Activated gamma-delta T cell treated with anti-CD3 and anti-CD28 coated beads, Interleukin-2, amount 50 U/mL, for 16 hours (primary cell): ENCODE data around the gene APOE.
"Not testable (repeated sequence)": the region's sequence is repeated elsewhere in the genome, so short reads cannot be mapped to it uniquely, and the experiment has no call there.

Experiments
- DNase-seq: peaks from one replicate; pipeline ENCODE4 v3.0.0-alpha.2; 2020; ENCODE audit warnings: low read depth

The APOE gene

DNA sequence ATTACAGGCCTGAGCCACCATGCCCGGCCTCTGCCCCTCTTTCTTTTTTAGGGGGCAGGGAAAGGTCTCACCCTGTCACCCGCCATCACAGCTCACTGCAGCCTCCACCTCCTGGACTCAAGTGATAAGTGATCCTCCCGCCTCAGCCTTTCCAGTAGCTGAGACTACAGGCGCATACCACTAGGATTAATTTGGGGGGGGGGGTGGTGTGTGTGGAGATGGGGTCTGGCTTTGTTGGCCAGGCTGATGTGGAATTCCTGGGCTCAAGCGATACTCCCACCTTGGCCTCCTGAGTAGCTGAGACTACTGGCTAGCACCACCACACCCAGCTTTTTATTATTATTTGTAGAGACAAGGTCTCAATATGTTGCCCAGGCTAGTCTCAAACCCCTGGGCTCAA, 4.2 kb downstream of the APOE start:
- no peak for DNase-seq

GRCh38 chr19:44911896-44912295, 6.3 kb downstream of the APOE start:
- not testable (repeated sequence) for DNase-seq

DNA sequence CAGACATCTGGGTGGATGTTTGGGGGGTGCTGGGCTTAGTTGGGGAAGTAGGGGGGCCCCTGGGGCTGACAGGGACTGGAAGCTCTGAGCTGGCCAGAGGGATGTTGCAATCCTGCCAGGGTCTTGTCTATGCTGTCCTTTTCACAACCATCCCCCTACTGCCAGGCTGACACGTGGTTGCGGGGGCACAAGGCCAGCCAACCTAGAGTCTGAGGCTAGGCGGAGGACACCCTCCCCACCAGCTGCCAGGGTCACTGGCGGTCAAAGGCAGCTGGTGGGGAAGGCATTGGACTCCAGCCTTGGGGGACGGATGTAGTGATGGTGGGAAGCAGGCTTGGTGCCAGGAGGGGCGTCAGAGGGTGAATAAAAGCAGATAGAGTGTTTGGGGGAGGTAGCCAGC, 7.3 kb downstream of the APOE start:
- no peak for DNase-seq

DNA sequence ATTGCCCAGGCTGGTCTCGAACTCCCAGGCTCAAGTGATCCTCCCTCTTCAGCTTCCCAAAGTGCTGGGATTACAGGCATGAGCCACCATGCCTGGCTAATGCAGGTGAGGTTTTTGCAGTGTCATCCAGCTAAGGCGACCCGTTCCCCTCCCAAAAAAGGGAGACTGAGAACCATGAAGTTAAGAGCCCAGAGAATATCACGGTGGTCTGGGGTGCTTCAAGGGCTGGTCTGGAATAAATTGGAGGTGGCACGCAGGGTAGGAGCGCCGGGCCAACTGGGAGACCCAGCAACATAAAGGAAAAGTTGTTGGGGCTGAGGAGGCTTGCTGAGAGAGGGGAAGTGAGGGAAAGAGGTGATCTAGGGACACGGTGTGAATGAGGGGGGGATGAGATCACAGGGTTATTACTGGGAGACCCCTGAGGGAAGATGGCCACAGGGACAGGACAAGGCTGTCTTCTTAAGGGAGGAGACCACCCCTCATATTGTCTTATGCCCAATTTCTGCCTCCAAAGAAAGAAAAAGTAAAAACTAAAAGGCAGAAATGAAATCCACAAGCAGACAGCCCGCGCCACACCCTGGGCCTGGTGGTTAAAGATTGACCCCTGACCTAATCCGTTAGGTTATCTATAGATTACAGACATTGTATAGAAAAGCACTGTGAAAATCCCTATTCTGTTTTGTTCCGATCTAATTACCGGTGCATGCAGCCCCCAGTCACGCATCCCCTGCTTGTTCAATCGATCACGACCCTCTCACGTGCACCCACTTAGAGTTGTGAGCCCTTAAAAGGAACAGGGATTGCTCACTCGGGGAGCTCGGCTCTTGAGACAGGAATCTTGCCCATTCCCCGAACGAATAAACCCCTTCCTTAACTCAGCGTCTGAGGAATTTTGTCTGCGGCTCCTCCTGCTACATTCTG, 8.2 kb downstream of the APOE start:
- not testable (repeated sequence) for DNase-seq

DNA sequence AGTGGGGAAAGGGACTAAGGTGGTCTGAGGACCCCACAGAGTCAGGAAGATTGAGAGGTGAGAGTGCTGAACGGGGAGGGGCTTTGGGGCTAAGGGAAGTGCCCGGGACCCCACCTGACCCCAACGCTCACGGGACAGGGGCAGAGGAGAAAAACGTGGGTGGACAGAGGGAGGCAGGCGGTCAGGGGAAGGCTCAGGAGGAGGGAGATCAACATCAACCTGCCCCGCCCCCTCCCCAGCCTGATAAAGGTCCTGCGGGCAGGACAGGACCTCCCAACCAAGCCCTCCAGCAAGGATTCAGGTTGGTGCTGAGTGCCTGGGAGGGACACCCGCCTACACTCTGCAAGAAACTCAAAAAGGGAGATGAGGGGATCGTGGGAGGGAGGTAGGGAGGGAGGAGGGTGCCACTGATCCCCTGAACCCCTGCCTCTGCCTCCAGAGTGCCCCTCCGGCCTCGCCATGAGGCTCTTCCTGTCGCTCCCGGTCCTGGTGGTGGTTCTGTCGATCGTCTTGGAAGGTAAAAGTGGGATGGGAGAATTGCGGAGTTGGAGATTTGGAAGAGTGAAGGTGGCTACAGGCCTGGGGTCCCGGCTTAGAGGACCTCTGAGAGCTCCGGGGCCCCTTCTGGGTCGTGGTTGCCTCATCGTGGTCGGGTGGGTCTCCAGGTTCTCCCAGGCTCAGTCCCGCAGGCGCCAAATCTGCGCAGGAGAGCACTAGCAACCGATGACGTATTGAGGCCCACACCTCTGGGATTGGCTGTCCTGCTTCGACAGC, 9.0 kb downstream of the APOE start, which contains the start of gene APOC1:
Gene APOC1 (plus strand): TSS at position 176 of the 774 bp plus-strand sequence. CDS start 284 bp downstream, at position 460.
- peak; percentile 52 for DNase-seq

- no peak for DNase-seq
Measured at GRCh38 chr19:44924243-44924725, 18.7 kb downstream of the APOE start.

GRCh38 chr19:44925114-44925891, 19.7 kb downstream of the APOE start:
- DNase-seq: no peak

DNA sequence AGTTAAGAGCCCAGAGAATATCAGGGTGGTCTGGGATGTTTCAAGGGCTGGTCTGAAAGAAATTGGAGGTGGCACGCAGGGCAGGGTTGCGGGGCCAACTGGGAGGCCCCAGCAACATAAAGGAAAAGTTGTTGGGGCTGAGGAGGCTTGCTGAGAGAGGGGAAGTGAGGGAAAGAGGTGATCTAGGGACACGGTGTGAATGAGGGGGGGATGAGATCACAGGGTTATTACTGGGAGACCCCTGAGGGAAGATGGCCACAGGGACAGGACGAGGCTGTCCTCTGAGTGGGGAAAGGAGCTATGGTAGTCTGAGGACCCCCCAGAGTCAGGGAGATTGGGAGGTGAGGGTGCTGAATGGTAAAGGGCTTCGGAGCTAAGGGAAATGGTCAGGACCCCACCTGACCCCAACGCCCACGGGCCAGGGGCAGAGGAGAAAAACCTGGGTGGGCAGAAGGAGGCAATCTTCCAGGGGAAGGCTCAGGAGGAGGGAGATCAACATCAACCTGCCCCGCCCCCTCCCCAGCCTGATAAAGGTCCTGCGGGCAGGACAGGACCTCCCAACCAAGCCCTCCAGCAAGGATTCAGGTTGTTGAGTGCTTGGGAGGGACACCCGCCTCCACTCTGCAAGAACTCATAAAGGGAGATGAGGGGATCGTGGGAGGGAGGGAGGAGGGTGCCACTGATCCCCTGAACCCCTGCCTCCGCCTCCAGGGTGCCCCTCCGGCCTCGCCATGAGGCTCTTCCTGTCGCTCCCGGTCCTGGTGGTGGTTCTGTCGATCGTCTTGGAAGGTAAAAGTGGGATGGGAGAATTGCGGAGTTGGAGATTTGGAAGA, 20.9 kb downstream of the APOE start:
- not testable (repeated sequence) for DNase-seq

- no peak for DNase-seq
Measured at GRCh38 chr19:44927746-44928145, 22.1 kb downstream of the APOE start.

DNA sequence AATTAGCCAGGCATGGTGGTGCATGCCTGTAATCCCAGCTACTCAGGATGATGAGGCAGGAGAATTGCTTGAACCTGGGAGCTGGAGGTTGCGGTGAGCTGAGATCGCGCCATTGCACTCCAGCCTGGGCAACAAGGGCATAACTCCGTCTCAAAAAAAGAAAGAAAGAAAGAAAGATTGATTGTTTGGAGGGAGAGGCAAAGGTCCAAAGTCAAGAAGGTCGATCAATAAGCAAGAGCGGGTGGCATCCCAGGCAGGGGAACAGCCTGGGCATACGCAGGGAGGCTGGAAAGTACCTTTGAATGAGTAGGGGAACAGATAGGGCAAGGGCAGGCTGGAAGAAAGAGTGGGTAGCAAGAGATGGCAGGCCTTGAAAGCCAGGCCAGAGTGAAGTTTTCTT, 24.5 kb downstream of the APOE start:
- DNase-seq: no peak

GRCh38 chr19:44931541-44931940, 25.9 kb downstream of the APOE start:
- DNase-seq: no peak

GRCh38 chr19:44939668-44940067, 34.1 kb downstream of the APOE start:
- DNase-seq: no peak

DNA sequence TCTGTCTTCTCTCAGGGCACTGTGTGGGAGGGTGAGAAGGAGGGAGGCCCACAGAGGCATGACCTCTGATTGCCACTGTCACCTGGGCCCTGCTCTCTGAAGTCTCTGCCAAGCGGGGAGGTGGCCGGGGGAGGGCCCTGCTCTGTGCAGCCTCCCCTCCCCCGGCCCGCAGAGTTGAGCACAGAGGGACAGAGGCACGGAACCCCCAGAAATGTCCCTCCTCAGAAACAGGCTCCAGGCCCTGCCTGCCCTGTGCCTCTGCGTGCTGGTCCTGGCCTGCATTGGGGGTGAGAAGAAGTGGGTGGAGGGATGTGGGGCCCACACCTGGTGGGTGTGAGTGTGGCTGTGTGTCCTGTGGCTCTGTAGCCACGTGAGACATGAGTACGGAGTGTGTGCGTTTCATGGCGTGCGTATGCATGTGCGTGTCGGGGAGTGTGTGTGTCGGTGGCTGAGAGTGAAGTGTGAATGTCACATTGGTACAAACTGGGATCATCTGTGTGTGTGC, 36.5 kb downstream of the APOE start, which contains the start of gene APOC4:
Gene APOC4 (plus strand): TSS at position 171 of the 505 bp plus-strand sequence. CDS start 41 bp downstream, at position 212.
- DNase-seq: no peak

DNA sequence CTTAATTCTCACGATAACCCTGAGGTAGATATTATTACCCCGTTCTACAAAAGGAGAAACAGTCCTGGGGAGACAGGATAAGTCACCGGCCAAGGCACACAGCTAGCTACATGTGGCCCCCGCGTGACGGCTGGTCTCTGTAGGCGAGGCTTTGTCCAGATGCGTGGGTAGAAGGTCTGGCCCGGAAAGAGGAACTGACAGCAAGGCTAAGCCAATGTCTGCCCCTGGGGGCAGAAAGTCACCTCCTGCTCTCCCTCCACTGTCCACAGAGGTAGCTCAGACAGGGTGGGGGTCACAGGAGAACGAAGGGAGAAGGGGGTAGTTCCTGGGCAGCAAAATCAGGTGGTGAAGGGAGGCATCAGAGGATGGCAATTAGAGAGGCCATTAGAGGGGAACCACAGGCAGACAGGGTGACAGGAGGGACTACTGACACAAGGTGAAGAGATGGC, 38.2 kb downstream of the APOE start:
- DNase-seq: no peak

- no peak for DNase-seq
Measured at GRCh38 chr19:44947041-44947581, 41.5 kb downstream of the APOE start.

DNA sequence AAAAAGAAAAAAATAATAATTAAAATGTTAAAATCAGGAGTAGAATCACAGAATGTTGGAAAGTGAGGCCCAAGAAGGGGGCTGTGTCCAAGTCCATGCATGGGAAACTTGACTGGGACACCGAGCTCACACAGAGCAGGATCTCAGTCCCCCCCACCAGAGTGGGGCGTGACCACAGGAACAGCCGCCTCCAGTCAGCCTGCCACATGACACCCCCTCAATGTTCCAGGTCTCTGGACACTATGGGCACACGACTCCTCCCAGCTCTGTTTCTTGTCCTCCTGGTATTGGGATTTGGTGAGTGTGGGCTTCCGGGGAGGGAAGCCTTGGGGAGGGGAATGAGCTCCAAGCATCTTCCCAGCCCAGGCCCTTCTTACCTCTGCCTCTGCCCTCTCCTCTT, 42.6 kb downstream of the APOE start:
- DNase-seq: no peak

GRCh38 chr19:44948763-44949374, 43.3 kb downstream of the APOE start:
- no peak for DNase-seq

GRCh38 chr19:44949550-44949949, 44.0 kb downstream of the APOE start:
- no peak for DNase-seq

- DNase-seq: peak; percentile 43
Measured at GRCh38 chr19:44951179-44952159, 45.9 kb downstream of the APOE start.
